ENCODE measurements around the gene WNT8B. TPM values are rescaled to one million over a fixed set of nuclear protein-coding genes. Genes with fewer than 3 reads are reported as not detected.

The WNT8B gene
- total RNA-seq, 4 donors from 2014 or later: not detected

DNA sequence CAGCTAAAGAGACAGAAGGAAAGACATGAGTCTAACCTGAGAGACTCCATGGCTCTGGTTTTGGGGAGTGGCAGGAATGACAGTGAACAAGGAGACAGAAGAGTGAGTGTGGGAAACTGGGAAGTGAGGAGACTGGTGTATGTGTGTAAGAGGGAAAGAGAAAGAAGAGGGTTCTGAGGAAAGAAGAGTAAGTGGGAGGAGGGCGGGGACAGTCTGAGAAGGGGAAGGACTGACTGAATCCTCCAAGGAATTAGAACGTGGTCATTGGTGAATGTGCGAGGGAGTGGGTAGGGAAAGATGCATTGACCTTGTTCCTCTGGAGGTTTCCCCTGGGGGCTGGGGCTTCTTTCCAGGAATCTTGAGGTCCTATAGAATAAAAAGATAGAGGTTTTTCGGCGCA, 26.6 kb downstream of the WNT8B start:
- H3K36me3 ChIP-seq: peaks cover 0 to 90% (median 16%) of the 10 kb centered on the region in 3 donors
- WGBS, 2 donors: 70 to 71% methylated on average over 5 of the region's 5 CpGs

DNA sequence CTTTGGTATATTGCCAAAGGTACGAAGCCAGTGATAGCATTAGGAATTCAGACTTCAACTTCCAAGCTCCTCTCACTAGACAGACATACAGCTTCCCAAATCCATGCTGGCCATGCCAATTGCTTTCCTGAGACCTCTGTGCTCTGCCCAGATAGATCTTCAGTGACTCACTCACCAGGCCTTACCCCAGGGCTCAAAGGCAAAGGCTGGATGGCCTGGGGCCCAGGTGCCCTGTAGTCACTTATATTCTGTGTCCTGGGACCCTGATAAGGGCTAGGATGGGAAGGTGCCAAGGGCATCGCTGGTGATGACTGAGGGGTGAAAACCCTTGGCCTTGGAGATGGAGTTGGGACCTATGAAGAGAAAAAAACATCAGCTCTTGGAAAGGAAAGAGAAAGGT, 27.7 kb downstream of the WNT8B start:
- no peak overlapping the region for H3K4me3 ChIP-seq
- TF ChIP-seq, protein P1, sequence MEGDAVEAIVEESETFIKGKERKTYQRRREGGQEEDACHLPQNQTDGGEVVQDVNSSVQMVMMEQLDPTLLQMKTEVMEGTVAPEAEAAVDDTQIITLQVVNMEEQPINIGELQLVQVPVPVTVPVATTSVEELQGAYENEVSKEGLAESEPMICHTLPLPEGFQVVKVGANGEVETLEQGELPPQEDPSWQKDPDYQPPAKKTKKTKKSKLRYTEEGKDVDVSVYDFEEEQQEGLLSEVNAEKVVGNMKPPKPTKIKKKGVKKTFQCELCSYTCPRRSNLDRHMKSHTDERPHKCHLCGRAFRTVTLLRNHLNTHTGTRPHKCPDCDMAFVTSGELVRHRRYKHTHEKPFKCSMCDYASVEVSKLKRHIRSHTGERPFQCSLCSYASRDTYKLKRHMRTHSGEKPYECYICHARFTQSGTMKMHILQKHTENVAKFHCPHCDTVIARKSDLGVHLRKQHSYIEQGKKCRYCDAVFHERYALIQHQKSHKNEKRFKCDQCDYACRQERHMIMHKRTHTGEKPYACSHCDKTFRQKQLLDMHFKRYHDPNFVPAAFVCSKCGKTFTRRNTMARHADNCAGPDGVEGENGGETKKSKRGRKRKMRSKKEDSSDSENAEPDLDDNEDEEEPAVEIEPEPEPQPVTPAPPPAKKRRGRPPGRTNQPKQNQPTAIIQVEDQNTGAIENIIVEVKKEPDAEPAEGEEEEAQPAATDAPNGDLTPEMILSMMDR (IDR thresholded peaks at IDR 0.05): no peak
- no peak for TF ChIP-seq EP300 (IDR thresholded peaks at IDR 0.05)
- no peak for TF ChIP-seq POLR2A (IDR thresholded peaks at IDR 0.05)
- 84 to 92% methylated on average over 2 of the region's 2 CpGs for whole genome bisulfite sequencing, 2 donors
- H3K27ac ChIP-seq: no peak overlapping the region
- no peaks in the 10 kb centered on the region for H3K27me3 ChIP-seq
- peaks cover 0 to 91% (median 22%) of the 10 kb centered on the region in 3 donors for H3K36me3 ChIP-seq
- H3K4me1 ChIP-seq: no peaks in the 10 kb centered on the region
- H3K9me3 ChIP-seq: no peaks in the 10 kb centered on the region
- no peak for DNase-seq (ENCODE audit: low spot score in 2 of 2)

More for the DNA sequence above, 26.6 kb downstream of the WNT8B start:
- no peak overlapping the region for H3K4me3 ChIP-seq
- no peaks in the 10 kb centered on the region for H3K27me3 ChIP-seq
- H3K9me3 ChIP-seq: no peaks in the 10 kb centered on the region
- H3K4me1 ChIP-seq: no peaks in the 10 kb centered on the region
- no peak for DNase-seq (ENCODE audit: low spot score in 2 of 2)
- TF ChIP-seq POLR2A (IDR thresholded peaks at IDR 0.05): no peak
- H3K27ac ChIP-seq: no peak overlapping the region

DNA sequence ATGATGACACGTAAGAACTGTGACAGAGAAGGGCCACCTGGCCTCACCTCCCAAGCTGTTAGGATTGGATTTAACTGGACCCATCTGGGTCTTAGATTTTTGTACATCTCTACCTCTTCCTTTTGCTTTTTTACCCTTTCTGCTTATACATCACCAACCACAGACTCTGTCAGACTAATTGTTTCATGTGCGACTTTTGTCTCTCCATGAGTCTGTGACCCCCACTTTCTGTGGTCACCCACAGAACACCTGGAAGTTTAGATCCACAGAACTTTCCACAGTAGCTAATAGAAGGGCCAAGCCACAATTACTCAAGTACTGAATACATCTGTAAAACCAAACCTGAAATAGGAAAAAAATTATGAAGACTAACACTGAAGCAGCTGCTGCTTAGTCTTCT, 33.8 kb downstream of the WNT8B start:
- Histone ChIP-seq H3K9me3 (no peaks in the 10 kb centered on the region), H3K36me3 (peaks cover 0 to 98% (median 16%) of the 10 kb centered on the region in 3 donors), H3K27me3 (no peaks in the 10 kb centered on the region), H3K4me3 (no peak overlapping the region), H3K4me1 (no peaks in the 10 kb centered on the region), H3K27ac (no peak overlapping the region)
- DNase-seq (ENCODE audit: low spot score in 2 of 2): no peak
- WGBS, 2 donors: 89 to 97% methylated on average over 2 of the region's 2 CpGs
- TF ChIP-seq, protein P1 (IDR thresholded peaks at IDR 0.05): no peak
- no peak for TF ChIP-seq EP300 (IDR thresholded peaks at IDR 0.05)
- TF ChIP-seq POLR2A (IDR thresholded peaks at IDR 0.05): no peak

DNA sequence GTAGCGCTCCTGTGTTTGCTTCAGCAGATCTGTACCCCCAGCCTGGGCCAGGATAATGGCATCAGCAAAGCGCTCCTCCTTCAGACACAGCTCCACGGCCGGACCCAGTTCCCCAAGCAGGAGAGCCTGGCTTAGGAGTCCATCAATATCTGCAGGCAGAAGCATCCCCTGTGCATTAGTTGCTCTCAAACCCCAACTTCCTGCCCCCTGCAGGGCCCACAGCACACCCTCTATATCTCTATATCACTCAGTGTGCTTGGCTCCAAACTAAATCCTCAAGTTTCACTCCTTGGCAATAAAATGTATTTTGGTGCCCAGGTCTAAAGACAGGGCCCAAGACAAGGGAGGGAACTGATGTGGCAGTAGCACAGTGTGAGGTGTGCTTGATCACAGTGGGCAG, 35.2 kb downstream of the WNT8B start:
- TF ChIP-seq, protein P1 (IDR thresholded peaks at IDR 0.05): no peak
- TF ChIP-seq EP300 (IDR thresholded peaks at IDR 0.05) (no peak), POLR2A (IDR thresholded peaks at IDR 0.05) (no peak)
- DNase-seq (ENCODE audit: low spot score in 2 of 2): no peak
- H3K4me3 ChIP-seq: no peak overlapping the region
- no peaks in the 10 kb centered on the region for H3K4me1 ChIP-seq
- 85 to 99% methylated on average over 4 of the region's 4 CpGs for WGBS, 2 donors
- peaks cover 0 to 98% (median 20%) of the 10 kb centered on the region in 3 donors for H3K36me3 ChIP-seq
- H3K27ac ChIP-seq: no peak overlapping the region
- H3K27me3 ChIP-seq: no peaks in the 10 kb centered on the region
- H3K9me3 ChIP-seq: no peaks in the 10 kb centered on the region

DNA sequence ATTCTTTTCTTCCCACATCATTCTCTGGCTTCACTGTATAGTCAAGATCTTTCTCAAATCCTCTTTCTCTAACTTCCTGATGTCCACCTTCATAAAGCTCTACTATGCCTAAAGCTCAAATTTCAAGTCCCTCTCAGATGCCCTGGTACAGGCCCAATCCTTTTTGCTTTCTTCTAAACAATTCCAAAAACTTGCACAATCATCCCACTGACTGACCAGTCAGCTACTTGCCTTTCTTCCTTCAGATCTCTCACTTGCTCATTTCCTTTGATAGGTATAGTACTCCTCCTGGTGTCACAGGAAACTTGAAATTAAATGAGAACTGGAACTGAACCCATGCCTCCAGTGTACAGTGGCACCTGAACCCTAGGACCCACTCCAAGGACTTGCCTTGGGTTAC, 38.6 kb downstream of the WNT8B start:
- Histone ChIP-seq H3K9me3 (no peaks in the 10 kb centered on the region), H3K27me3 (no peaks in the 10 kb centered on the region), H3K36me3 (peaks cover 0 to 96% (median 12%) of the 10 kb centered on the region in 3 donors), H3K4me3 (no peak overlapping the region), H3K27ac (no peak overlapping the region), H3K4me1 (no peaks in the 10 kb centered on the region)
- TF ChIP-seq, protein P1 (IDR thresholded peaks at IDR 0.05): no peak
- TF ChIP-seq POLR2A (IDR thresholded peaks at IDR 0.05) (no peak), EP300 (IDR thresholded peaks at IDR 0.05) (no peak)
- no peak for DNase-seq (ENCODE audit: low spot score in 2 of 2)

DNA sequence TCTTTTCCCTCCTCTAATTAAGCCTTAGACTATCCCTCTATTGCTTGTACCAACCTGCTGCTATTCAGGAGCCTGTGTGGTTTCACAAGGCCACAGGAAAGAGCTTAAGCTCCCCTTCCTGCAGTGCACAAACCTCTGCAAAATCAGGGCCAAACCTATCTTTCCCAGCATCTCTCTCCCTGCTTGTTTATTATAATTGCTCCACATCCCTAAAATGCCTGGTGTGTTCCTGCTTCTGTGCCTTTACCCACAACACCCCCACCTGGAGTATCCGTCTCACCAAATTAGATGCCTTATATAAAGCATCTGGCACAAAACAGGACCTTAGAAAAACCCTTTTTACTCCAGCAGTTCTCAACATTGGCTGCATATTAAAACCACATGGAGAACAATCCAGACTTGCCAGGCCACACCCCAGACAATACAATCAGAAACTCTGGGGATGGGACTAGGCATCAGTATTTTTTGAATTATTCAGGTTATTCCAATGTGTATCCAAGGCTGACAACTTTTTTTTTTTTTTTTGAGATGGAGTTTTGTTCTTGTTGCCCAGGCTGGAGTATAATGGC, 40.2 kb downstream of the WNT8B start:
- H3K4me3 ChIP-seq: no peak overlapping the region
- no peak for DNase-seq (ENCODE audit: low spot score in 2 of 2)
- no peaks in the 10 kb centered on the region for H3K4me1 ChIP-seq
- H3K27me3 ChIP-seq: no peaks in the 10 kb centered on the region
- TF ChIP-seq EP300 (IDR thresholded peaks at IDR 0.05) (no peak), POLR2A (IDR thresholded peaks at IDR 0.05) (no peak)
- TF ChIP-seq, protein P1 (IDR thresholded peaks at IDR 0.05): no peak
- no peak overlapping the region for H3K27ac ChIP-seq
- peaks cover 0 to 96% (median 11%) of the 10 kb centered on the region in 3 donors for H3K36me3 ChIP-seq
- WGBS, 2 donors: 71 to 75% methylated on average over 1 of the region's 1 CpG
- no peaks in the 10 kb centered on the region for H3K9me3 ChIP-seq
